Left forelimb (tissue), 1 donor: ENCODE data around the gene MEF2B.
"Not testable (repeated sequence)": the region's sequence is repeated elsewhere in the genome, so short reads cannot be mapped to it uniquely, and the experiment has no call there.

Experiments used
- DNase-seq: peaks from one replicate; pipeline ENCODE4 v3.0.0-alpha.2; 2018; ENCODE audit warnings: low spot score

Gene MEF2B

DNA sequence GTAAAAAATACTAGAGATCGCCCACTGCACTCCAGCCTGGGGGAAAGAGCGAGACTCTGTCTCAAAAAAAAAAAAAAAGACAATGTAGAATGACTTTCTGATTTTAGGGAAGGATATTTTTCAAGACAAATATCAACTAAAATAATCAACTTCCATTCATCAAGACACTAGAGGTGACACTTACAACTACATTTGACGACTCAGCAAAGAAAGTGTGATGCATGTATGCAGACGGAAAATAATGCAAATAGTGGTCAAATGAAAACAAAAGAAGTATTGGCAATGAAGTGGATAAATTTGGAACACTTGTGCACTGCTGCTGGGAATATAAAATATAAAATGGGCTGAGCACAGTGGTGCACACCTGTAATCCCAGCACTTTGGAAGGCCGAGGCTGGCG is 44.0 kb downstream of the MEF2B start:
- no peak for DNase-seq

DNA sequence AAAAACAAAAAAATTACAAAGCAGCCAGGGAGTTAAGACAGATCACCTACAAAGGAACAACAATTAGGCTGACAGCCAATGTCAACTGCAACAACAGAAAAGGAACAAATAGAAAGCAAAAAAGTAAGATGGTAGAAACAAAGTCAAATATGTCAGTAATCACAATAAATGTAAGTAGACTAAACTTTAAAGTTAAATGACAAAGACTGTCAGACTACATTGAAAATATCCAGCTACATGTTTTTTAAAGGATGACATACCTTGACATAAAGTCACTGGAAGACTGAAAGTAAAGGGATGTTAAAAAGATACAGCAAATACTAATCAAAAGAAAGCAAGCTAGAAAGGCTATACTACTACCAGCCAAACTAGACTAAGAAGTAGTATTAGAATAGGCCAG is 46.7 kb downstream of the MEF2B start:
- DNase-seq: no peak

DNA sequence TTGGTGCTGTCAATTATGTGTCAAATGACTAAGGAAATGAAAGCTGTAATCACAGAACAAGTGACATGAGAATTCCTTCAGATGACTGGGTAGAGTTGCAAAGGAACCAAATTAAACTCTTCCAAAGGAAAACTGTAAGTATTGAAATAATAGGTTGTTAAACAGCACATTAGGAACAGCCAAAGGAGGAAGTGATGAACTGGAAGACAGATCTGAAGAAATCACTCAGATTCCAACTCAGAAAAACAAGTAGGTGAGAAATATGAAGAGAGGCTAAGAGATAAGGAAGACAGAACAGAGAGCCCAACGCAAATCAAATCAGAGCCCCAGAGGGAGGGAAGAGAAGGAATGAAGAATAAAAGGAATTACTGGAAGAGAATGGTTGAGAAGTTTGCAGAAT is 47.2 kb downstream of the MEF2B start:
- no peak for DNase-seq

DNA sequence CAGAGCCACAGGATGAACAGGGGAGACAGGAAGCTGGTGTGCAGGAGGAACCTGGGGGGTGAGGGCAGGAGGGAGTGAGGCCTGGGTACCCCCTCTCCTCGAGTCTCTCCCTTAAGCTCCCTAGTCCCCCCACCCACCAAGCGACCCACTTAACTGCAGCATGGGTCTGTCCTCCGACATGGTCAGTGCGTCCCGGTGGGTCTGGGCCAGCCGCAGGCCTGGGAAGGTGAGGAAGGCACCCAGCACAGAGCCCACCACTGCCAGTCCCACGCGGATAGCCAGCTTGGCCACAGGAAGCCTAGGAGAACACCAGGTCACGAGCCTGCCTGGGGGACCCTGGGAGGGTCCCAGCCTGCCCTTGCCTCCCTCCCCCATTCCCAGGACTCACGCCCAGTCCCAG is 48.7 kb downstream of the MEF2B start:
- DNase-seq: no peak

DNA sequence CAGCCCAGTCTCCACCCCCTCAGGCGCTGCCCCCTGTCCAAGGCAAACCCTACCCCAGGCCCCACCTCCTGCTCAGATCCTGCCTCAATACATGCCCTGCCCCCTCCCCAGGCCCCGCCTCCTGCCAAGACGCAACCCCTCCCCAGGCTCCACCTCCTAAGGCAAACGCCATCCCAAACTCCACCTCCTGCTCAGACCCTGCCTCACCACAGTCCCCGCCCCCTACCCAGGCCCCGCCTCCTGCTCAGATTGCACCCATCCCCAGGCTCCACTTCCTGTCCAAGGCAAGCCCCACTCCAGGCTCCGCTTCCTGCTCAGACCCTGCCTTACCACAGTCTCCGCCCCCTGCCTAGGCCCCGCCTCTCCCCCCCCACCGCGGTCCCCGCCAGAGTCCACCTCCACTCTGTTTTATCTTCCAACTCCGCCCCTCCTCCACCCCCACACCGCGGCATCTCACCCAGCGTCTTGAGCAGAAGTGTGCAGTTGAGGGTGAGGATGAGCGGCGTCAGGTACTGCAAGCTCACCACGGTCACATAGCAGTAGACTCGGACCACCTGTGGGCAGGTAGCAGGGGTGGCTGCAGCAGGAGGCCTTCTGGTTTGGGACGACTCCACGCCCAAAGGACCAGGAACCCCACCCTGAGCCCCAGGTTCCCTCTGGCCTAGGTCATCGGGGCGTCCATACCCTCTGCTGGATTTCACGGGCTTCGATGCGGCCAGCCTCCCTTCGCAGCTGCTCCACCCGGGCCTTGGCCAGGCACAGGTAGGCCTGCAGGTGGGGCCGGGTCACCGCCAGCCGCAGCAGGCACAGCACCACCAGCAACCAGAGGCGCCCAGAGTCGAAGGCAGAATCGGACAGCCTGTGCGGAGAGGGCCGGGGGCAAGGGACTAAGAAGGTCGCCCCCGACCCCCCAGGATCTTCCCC is 49.5 kb downstream of the MEF2B start:
- DNase-seq: peak; percentile 77

DNA sequence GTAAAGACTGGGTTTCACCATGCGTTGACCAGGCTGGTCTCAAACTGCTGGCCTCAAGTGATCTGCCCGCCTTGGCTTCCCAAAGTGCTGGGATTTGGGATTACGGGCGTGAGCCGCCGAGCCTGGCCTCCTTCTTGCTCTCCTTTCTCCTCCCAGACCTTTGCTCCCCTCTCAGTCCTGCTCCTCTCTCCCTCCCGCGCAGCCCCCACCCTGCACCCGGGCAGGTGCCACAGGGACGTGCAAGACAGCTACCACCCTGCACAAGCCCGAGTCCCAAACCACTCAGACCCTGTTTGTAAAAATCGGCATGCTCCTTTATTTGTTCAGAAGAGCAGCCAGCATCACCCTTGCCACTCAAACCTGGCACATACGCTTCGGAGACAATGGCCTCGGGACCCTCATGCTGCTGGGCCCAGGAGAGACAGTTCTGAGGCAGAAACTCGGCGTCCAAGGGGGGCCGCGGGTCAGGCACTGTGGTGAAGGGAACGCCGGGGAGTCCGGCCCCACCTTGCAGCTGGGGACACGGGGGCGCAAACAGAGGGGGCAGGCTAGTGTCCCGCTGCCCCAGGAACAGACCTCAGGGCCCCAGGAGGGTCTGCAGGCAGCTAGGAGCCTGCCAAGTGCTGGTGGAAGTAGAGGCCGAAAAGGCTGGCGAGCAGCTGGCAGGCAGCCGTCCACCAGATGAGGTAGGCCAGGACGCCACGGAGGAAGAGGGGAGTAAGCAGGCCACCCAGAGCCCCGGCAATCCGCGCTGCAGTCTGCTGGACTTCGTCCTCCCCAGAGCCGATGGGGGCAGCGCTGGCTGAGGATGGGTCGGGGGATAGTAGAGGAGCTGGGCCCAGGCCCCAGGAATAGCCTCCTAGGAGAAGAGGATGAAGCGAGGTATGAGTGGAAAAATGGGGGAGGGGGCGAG is 50.5 kb downstream of the MEF2B start:
- no peak for DNase-seq

DNA sequence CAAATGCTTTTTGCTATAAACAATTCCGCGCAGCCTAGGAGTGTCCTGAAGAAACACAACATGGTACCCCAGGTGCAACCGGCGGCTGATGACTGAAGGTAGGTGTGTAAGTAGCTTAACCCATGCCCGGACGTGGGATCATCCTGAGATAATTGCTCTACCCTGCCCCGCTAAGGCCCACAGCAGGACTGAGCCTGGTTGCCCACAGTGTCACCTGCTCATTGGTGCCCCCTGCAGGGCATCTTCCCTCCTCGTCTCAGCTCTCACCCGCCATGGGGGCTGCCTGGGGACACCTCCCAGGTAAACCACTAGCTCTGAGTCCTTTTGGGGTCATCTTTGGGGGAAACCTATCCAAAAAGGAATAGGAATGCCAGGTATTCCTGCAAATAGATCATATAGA is 54.1 kb downstream of the MEF2B start:
- no peak for DNase-seq

DNA sequence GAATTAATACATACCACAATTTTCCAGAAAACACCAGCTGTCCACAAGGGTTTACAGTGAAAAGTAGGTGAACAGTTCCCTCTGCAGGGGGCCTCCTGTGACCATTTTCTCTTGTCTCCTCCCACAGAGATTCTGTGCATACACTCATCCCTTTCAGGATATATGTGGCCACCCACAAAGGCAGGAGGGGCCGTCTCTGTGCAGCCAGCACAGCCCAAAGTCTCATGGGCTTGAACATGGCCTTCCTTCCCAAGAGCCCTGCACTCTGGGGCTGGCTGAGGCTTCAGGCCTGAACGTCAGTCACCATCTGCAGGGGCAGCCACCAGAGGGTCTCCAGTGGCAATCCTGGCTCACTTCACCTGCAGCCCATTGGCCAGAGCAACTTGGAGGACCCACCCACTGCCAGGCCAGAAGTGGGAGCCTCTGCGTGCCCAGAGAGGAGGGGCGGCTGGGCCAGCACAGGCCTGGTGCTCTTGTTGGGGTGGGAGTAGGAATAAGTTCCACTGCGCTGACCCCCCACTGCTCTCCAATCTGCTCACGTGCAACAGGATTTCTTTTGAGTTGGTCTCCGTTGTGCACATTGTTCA is 56.9 kb downstream of the MEF2B start:
- no peak for DNase-seq

DNA sequence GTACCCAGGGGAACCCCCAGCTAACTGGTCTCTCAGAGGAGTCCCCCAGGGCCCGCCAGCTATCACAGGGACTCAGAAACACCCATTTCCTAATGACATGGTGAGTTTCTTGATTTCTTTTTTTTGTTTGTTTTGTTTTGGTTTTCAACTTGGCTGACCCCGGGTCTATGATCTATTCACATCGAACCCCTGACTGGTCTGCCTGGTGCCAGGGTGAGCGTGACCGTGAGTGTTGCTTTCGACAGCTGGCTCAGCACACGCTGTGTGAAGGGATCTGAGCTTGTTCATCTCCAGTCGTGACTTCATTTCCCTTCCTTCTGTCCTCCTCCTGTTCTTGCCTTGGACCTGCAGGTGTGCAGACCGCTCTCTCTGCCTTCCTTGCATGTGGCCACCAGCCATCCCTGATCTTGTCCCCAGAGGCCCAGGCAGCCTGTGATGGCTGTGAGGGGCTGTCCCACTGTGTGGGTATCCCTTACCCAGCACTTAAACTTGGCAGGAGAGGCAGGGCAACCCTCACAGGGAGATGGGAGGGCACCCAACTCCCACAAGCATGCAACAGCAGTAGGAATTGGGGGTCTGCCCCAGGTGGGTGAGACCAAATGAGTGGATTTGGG is 58.0 kb downstream of the MEF2B start:
- no peak for DNase-seq

DNA sequence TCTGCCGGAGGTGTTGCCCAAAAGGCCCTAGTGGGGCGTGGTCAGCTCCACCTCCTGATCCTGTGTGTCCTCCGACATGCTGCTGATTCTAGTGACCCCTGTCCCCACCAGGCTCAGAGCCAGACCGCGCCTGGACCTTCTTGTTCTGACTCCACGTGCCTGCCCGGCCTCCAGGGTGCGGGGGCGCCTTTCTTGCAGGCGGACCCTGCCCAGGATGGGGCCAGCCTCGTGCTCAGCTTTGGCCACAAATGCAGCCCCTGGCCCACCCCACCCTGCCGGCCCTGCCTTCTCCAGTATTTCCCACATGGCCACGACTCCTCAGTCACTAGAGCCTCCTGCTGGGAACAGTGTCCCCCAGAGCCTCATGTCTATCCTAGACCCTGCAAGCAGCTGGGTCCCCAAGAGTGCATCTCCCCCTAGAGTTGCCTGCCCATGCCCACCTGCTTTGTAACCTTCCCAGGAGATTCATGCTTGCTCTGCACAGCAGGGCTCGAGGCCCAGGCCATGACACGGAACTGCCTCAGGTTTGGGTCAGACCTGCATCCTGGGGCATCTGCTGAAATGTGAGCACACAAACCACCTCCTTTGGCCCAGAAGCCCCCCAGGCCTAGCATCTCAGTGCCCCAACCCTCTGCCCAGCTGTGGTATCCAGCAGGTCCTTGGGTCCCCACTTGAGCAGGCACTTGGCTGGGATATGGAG is 58.8 kb downstream of the MEF2B start:
- DNase-seq: no peak

DNA sequence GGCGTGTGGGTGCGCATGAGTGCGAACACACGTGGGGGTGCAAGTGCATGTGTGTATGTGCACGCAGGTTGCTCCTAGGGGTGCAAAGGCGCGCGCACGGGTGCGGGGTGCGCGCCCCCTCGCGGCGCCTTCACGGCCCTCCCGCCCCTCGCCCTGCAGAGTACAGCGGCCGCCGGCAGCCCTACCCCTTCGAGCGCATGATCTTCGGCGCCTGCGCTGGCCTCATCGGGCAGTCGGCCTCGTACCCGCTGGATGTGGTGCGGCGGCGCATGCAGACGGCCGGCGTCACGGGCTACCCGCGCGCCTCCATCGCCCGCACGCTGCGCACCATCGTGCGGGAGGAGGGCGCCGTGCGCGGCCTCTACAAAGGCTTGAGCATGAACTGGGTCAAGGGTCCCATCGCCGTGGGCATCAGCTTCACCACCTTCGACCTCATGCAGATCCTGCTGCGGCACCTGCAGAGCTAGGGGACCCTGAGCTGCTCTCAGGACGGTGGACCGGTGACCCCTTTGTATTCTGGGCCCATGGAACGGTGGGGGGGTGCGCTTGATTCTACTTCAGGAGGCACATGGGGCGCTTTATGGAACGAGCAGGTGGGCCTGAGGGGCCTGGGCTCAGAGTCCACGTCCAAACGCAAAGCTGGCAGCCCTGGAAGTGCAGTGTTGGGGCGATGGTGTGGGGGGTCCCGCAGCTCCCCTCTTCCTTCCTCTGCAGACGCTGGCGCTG is 59.5 kb downstream of the MEF2B start:
- peak; percentile 62 for DNase-seq

DNA sequence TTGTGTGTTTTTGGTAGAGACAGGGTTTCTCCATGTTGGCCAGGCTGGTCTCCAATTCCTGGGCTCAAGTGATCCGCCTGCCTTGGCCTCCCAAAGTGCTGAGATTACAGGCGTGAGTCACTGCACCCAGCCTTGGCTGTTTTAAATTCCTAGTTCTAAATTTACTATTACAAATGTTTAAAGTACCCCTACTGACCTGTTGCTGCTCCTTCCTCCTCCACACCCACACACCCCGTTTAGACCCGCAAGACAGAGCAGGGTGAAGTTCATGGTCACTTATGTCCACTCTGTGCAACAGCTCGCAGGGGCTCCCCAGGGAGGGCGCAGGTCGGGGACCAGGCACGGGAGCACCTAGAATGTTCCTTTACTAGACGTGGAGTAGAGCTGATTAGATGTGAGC is 60.5 kb downstream of the MEF2B start:
- DNase-seq: peak; percentile 33

DNA sequence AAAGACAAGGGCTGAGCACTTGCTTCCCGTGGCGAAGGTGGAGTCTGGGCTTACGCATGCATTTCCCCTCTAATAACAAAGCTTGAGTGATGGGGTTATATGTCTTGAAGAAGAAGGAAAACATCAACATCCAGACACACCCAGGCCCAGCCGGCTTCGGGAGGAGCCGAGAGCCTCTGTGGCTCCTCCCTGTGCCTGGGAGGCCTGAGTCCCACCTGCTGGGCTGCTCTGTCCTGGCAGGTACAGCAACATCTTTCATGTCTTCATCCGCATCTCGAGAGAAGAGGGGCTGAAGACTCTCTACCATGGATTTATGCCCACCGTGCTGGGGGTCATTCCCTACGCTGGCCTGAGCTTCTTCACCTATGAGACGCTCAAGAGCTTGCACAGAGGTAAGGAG is 62.4 kb downstream of the MEF2B start:
- no peak for DNase-seq

DNA sequence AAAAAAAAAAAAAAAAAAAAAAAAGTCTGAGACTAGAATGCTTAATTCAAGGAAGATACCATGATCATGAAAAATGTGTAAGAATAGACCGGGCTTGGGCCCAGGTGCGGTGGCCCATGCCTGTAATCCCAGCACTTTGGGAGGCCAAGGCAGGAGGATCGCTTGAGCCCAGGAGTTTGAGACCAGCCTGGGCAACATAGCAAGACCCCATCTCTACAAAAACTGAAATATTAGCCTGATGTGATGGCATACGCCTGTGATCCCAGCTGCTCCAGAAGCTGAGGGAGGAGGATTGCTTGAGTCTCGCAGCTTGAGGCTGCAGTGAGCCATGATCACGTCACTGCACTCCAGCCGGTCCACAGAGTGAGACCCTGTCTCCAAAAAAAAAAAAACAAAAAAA is 63.1 kb downstream of the MEF2B start:
- not testable (repeated sequence) for DNase-seq

DNA sequence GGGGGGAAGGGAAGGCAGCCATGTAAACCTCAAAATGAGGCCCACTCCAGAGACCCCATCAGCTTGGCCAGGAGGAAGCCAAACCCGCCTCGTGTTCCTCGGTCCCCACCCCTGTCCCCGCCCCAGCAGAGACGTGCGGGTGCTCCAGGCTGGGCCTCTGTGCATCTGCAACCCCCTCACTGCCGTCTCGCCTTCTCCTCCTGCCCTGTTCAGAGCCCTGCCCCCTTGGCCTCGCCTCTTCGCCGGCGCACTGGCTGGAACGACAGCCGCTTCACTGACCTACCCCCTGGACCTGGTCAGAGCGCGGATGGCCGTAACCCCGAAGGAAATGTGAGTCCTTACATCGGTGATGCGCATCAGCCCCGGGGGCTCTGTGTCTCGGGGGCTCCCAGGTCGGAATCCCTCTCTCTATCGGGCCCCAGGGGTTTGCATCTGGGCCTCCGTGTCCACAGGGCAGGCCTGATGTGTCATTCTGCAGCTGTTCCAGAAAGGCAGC is 64.0 kb downstream of the MEF2B start:
- no peak for DNase-seq

DNA sequence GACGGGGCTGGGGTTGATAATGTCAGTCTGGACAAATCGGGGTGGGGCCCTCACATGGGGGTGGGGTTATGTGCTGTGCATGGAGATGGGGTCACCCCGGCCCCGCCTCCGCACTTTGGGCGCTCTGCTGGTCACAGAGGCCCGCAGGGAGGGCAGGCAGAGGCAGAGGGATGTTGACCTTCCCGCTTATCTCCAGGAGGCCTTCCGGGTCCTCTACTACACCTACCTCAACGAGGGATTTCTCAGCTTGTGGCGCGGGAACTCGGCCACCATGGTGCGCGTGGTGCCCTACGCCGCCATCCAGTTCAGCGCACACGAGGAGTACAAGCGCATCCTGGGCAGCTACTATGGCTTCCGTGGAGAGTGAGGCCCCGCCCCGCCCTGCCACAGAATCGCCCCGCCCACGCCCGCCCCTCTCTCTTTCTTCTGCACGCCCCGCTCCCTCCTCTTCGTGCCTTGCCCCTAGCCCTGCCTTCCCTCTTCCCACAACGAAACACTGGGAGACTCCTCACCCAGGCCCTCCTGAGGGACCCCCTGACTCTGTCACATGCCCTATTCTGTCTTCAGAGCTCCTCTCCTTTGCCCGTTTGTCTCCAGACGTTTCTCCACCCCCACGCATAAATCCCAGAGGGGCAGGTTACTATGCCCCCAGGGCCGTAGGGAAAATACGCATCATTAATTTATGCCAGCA is 64.6 kb downstream of the MEF2B start:
- peak; percentile 86 for DNase-seq

DNA sequence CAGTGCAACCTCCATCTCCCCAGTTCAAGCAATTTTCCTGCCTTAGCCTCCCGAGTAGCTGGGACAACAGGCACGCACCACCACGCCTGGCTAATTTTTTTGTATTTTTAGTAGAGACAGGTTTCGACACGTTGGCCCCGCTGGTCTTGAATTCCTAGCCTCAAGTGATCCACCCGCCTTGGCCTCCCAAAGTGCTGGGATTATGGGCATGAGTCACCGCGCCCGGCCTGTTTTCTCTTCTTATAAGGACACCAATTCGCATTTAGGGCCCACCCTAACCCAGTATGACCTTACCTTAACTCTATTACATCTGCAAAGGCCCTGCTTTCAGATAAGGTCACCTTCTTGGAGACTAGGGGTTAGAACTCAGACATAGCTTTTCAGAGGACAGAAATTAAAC is 66.9 kb downstream of the MEF2B start:
- no peak for DNase-seq

DNA sequence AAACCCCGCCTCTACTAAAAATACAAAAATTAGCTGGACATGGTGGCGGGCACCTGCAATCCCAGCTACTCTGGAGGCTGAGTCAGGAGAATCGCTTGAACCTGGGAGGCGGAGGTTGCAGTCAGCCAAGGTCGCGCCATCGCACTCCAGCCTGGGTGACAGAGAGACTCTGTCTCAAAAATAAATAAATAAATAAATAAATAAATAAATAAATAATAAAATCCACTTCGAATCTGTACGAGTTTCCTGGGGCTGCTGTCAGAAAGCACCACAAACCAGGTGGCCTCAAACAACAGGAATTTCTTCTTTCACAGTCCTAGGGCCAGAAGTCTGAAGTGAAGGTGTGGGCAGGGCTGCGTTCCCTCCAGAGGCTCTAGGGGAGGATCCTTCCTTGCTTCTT is 67.5 kb downstream of the MEF2B start:
- not testable (repeated sequence) for DNase-seq

DNA sequence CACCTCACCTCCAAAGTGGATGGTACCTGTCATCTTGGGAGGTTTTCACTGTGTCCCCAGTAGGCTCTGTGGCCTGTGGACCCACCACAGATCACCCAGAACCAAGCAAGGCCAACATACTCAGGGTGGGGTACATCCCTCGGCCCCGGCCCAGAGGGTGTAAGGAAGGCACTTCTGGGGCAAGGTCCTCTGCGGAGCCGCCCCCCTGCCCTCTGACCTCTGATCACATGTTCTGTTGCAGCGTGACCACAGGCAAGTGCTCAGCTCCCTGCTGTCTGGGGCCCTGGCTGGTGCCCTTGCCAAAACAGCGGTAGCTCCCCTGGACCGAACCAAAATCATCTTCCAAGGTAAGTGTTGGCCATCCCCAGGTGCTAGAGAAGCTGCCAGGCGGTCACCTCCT is 68.5 kb downstream of the MEF2B start:
- no peak for DNase-seq
